Smooth muscle cell of trachea (primary cell): ENCODE measurements around the gene ZNF436. TPM values are rescaled to one million over a fixed set of nuclear protein-coding genes. Genes with fewer than 3 reads are reported as not detected.

Experiments
- total RNA-seq: library from RNA; depleted of rRNA; stranded (reverse); fragments of >200 nt; gene quantifications from 2 replicates; pipeline ENCODE4 v1.2.1, GENCODE V29; 2014

ZNF436 gene
- total RNA-seq = 27.3 and 34.6 TPM in 2 replicates

DNA sequence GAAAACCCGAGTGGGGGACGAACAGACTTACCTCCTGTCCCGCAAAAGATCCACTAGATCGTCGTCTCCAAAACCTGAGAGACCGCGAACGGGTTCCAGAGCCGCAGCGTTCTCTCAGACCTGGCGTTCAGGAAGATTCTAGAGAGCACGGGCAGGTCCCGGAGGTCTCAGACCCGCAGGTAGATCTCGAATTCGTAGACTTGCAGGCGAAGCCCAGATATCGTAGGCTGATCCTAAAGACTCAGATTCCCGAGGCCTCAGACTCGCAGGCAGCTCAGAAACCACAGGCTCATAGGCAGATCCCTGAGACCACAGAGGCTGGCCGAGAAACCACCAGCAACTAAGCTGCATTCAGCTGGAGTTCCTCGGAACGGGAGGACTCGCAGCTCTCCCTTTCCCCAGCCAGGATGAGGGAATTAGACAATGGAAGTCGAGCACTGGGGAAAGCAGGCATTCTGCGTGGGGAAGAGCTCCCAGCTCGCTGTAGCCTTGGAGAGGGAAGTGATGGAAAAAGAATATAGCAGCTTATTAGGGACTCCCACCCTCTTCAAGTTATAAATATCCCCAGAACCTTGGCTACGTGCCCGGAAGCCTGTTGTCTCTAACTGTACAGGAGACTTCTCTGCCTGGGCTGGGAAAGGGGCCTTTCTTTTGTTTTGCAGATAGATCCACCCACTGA lies at the start of gene ZNF436:
Gene ZNF436 (minus strand): TSS at position 502 of the 679 bp plus-strand sequence. CDS start 1,831 bp downstream, outside the sequence.

DNA sequence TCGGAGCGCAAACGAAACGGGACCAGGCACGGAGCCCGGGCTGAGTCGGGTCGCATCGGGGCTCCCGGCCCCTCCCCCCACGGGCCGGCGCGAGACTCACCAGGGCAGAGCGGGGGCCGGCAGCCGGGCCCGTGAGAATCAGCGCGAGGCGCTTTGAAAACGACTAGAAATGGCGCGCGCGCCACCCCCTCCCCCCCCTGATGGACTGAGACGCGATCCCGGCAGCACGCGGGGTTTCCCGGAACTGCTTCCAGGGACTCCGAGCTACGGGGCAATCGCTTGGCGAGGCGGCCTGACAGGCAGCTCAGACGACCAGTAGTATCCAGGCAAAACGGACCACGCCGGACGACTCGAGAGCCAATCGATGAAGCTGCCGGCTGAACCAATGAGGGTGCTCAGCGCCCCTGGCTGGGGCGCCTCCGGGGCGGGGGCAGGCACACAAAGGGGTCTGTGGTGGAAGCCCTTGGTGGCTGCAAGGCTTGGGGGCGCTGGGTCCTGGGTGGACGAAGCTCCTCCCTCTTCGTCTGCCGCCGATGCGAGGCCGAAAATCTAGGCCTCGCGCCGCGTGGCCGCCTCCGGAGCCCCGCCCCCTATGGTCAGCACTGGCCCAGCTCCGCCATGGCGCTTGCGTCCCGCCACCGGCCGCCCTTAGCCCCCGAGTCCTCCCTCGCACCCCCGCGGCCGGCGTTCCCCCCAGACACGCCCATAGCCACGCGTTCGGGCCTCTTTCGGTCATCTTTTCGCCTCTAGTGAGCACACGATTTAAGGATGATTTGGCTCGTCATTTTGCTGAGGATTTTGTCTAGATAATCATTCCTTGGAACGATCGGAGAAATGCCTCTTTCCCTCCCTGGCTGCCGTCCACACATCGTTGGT lies 25.3 kb downstream of the ZNF436 start, which contains the start of gene HNRNPR:
Gene HNRNPR (minus strand): TSS at position 174 of the 876 bp plus-strand sequence. CDS start 3,276 bp downstream, outside the sequence.

Other genes starting within 250 kb of the ZNF436 start
- gene LUZP1, start 201.0 kb downstream of the ZNF436 start, total RNA-seq = 16.1 and 19.2 TPM in 2 replicates
- not detected in 2 replicates for gene HTR1D, start 152.3 kb downstream of the ZNF436 start, total RNA-seq
- gene HNRNPR, start 25.6 kb downstream of the ZNF436 start, total RNA-seq = 43.7 and 98.3 TPM in 2 replicates
- gene TCEA3, start 54.9 kb upstream of the ZNF436 start, total RNA-seq = 9.7 and 36.9 TPM in 2 replicates
- 62.4 and 140 TPM in 2 replicates for gene ASAP3, start 114.3 kb upstream of the ZNF436 start, total RNA-seq
- gene E2F2, start 161.4 kb upstream of the ZNF436 start, total RNA-seq = 0.17 and 2.0 TPM in 2 replicates
- gene ID3, start 189.7 kb upstream of the ZNF436 start, total RNA-seq = 38.0 and 80.3 TPM in 2 replicates